ENCODE results near the gene PRDM11.

The PRDM11 gene

GRCh38 chr11:45174168-45174835 is 27.9 kb downstream of the PRDM11 start:
- DNase-seq (ENCODE audit: low spot score), result no peak

GRCh38 chr11:45174963-45175362 is 28.5 kb downstream of the PRDM11 start:
- no peak for DNase-seq (ENCODE audit: low spot score)

- DNase-seq (ENCODE audit: low spot score), result no peak
Observed at GRCh38 chr11:45176996-45177395, 30.6 kb downstream of the PRDM11 start.

- DNase-seq (ENCODE audit: low spot score), result no peak
Observed at GRCh38 chr11:45178223-45178622, 31.8 kb downstream of the PRDM11 start.

GRCh38 chr11:45178890-45179671 is 32.6 kb downstream of the PRDM11 start:
- no peak for DNase-seq (ENCODE audit: low spot score)

- DNase-seq (ENCODE audit: low spot score), result no peak
Observed at GRCh38 chr11:45179686-45180178, 33.3 kb downstream of the PRDM11 start.

- no peak for DNase-seq (ENCODE audit: low spot score)
Observed at GRCh38 chr11:45180179-45180847, 33.9 kb downstream of the PRDM11 start.

- no peak for DNase-seq (ENCODE audit: low spot score)
Observed at GRCh38 chr11:45180848-45181192, 34.4 kb downstream of the PRDM11 start.

- DNase-seq (ENCODE audit: low spot score), result no peak
Observed at GRCh38 chr11:45181193-45181888, 34.9 kb downstream of the PRDM11 start.

- no peak for DNase-seq (ENCODE audit: low spot score)
Observed at GRCh38 chr11:45181889-45182550, 35.6 kb downstream of the PRDM11 start.

GRCh38 chr11:45182902-45183301 is 36.5 kb downstream of the PRDM11 start:
- DNase-seq (ENCODE audit: low spot score), result no peak

- no peak for DNase-seq (ENCODE audit: low spot score)
Observed at GRCh38 chr11:45184640-45185039, 38.2 kb downstream of the PRDM11 start.

- no peak for DNase-seq (ENCODE audit: low spot score)
Observed at GRCh38 chr11:45185228-45185729, 38.8 kb downstream of the PRDM11 start.

- no peak for DNase-seq (ENCODE audit: low spot score)
Observed at GRCh38 chr11:45187375-45187774, 40.9 kb downstream of the PRDM11 start.

- DNase-seq (ENCODE audit: low spot score), result no peak
Observed at GRCh38 chr11:45188127-45188526, 41.7 kb downstream of the PRDM11 start.

GRCh38 chr11:45189230-45189629 is 42.8 kb downstream of the PRDM11 start:
- DNase-seq (ENCODE audit: low spot score), result no peak

GRCh38 chr11:45193695-45194094 is 47.3 kb downstream of the PRDM11 start:
- no peak for DNase-seq (ENCODE audit: low spot score)

GRCh38 chr11:45204761-45205160 is 58.3 kb downstream of the PRDM11 start:
- DNase-seq (ENCODE audit: low spot score), result no peak

GRCh38 chr11:45205978-45206377 is 59.5 kb downstream of the PRDM11 start:
- no peak for DNase-seq (ENCODE audit: low spot score)

GRCh38 chr11:45208135-45208534 is 61.7 kb downstream of the PRDM11 start:
- no peak for DNase-seq (ENCODE audit: low spot score)

GRCh38 chr11:45209000-45209879 is 62.8 kb downstream of the PRDM11 start:
- no peak for DNase-seq (ENCODE audit: low spot score)
